Fibroblast of gingiva (primary cell): ENCODE results near the gene PCDHA1.
"Not testable (repeated sequence)": the region's sequence is repeated elsewhere in the genome, so short reads cannot be mapped to it uniquely, and the experiment has no call there.

ENCODE experiments used
- DNase-seq: peaks from one replicate; pipeline ENCODE4 v3.0.0-alpha.2; 2011; ENCODE audit warnings: low read depth

PCDHA1 gene

DNA sequence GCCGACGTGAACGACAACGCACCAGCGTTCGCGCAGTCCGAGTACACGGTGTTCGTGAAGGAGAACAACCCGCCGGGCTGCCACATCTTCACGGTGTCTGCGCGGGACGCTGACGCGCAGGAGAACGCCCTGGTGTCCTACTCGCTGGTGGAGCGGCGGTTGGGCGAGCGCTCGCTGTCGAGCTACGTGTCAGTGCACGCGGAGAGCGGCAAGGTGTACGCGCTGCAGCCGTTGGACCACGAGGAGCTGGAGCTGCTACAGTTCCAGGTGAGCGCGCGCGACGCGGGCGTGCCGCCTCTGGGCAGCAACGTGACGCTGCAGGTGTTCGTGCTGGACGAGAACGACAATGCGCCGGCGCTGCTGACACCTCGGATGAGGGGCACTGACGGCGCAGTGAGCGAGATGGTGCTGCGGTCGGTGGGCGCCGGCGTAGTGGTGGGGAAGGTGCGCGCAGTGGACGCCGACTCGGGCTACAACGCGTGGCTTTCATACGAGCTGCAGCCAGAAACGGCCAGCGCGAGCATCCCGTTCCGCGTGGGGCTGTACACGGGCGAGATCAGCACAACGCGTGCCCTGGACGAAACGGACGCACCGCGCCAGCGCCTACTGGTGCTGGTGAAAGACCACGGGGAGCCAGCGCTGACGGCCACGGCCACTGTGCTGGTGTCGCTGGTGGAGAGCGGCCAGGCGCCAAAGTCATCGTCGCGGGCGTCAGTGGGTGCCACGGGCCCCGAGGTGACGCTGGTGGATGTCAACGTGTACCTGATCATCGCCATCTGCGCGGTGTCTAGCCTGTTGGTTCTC lies 64.1 kb downstream of the PCDHA1 start:
- DNase-seq: not testable (repeated sequence)

DNA sequence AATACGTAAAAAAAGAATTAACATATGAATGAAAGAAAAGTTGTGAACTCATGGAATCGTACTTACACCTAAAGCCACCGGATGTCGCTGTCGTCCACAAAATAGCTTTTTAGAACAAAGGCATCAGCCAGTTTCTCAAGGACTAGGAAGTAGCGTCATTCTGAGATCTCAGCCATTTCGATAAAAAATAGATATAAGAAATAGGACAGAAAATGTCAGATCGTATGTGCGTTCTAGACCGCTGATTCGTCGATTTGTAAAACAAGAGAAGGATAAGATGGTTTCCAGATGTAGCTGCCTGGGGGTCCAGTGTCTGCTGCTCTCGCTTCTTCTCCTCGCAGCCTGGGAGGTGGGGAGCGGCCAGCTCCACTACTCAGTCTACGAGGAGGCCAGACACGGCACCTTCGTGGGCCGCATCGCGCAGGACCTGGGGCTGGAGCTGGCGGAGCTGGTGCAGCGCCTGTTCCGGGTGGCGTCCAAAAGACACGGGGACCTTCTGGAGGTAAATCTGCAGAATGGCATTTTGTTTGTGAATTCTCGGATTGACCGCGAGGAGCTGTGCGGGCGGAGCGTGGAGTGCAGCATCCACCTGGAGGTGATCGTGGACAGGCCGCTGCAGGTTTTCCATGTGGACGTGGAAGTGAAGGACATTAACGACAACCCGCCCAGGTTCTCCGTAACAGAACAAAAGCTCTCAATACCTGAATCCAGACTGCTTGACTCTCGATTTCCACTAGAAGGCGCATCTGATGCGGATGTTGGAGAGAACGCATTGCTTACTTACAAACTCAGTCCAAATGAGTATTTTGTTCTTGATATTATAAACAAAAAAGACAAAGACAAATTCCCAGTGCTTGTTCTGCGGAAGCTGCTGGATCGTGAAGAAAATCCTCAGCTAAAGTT lies 70.1 kb downstream of the PCDHA1 start, which contains the start of gene PCDHA10:
PCDHA10 (plus strand) TSS at position 126 of the 903 bp plus-strand sequence; CDS start at position 278, 152 bp downstream.
- no peak for DNase-seq

DNA sequence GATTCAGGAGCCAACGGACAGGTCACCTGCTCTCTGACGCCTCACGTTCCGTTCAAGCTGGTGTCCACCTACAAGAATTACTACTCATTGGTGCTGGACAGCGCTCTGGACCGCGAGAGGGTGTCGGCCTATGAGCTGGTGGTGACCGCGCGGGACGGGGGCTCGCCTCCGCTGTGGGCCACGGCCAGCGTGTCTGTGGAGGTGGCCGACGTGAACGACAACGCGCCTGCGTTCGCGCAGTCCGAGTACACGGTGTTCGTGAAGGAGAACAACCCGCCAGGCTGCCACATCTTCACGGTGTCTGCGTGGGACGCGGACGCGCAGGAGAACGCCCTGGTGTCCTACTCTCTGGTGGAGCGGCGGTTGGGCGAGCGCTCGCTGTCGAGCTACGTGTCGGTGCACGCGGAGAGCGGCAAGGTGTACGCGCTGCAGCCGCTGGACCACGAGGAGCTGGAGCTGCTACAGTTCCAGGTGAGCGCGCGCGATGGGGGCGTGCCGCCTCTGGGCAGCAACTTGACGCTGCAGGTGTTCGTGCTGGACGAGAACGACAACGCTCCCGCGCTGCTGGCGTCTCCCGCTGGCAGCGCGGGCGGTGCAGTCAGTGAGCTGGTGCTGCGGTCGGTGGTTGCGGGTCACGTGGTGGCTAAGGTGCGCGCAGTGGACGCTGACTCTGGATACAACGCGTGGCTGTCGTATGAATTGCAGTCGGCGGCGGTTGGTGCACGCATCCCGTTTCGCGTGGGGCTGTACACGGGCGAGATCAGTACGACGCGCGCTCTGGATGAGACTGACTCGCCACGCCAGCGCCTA lies 71.4 kb downstream of the PCDHA1 start:
- no peak for DNase-seq

DNA sequence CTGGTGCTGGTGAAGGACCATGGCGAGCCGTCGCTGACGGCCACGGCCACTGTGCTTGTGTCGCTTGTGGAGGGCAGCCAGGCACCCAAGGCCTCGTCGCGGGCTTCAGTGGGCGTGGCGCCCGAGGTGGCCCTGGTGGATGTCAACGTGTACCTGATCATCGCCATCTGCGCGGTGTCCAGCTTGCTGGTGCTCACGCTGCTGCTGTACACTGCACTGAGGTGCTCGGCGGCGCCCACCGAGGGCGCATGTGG lies 72.0 kb downstream of the PCDHA1 start:
- DNase-seq: no peak

DNA sequence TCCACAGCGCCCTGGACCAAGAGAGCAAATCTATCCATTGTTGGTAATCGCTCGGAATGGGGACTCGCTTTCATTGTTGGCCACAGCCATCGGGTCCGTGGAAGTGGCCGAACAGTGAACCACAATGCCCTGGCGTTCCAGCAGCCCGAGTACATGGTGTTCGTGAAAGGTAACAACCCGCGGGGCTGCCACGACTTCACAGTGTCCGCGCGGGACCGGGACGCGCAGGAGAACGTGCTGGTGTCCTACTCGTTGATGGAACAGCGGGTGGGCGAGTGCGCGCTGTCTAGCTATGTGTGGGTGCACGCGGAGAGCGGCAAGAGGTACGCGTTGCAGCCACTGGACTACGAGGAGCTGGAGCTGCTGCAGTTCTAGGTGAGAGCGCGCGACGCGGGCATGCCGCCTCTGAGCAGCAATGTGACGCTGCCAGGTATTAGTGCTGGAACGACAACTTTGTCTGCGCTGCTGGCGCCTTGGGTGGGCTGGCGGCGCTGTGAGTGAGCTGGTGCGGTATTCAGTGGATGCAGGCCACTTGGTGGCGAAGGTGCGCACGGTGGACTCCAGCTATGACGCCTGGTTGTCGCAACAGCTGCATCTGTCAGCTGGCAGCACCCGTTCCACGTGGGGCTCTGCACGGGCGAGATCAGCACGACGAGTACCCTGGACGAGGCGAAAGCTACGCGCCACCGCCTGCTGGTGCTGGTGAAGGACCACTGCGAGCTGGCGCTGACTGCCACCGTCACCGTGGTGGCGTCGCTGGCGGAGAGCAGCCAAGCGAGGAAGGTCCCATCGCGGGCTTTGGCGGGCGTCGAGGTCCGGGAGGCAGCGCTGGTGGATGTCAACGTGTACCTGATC lies 76.7 kb downstream of the PCDHA1 start:
- no peak for DNase-seq

DNA sequence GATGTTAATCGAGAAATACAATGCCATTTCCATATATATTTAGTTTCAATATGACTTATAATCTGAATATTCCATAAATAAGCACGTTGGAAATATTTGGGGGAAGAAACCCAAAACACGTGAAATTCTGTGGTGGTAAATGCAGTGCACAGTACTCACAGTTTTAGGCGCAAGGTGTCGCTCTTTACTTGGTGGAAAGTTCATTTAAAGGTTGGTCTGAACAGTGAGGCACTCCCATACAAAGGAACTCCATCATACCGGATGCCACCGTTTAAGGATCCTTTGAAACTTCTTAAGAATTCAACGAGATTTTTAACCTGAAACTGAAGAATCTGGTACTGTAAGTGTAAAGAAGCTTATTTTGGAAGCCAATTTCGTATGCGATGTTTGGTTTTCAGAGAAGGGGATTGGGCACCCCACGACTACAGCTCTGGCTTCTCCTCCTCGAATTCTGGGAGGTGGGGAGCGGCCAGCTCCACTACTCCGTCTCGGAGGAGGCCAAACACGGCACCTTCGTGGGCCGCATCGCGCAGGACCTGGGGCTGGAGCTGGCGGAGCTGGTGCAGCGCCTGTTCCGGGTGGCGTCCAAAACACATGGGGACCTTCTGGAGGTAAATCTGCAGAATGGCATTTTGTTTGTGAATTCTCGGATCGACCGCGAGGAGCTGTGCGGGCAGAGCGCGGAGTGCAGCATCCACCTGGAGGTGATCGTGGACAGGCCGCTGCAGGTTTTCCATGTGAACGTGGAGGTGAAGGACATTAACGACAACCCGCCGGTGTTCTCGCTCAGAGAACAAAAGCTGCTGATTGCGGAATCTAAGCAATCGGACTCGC lies 83.0 kb downstream of the PCDHA1 start, which contains the start of gene PCDHA11:
PCDHA11 (plus strand) TSS at position 237 of the 834 bp plus-strand sequence; CDS start at position 384, 147 bp downstream.
- no peak for DNase-seq

DNA sequence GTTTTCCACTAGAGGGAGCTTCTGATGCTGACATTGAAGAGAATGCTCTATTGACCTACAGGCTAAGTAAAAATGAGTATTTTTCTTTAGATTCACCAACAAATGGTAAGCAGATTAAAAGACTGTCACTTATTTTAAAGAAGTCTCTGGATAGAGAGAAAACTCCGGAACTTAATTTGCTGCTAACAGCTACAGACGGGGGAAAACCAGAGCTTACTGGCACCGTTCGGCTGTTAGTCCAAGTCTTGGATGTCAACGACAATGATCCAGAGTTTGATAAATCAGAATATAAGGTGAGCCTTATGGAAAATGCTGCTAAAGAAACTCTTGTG lies 83.6 kb downstream of the PCDHA1 start:
- no peak for DNase-seq

DNA sequence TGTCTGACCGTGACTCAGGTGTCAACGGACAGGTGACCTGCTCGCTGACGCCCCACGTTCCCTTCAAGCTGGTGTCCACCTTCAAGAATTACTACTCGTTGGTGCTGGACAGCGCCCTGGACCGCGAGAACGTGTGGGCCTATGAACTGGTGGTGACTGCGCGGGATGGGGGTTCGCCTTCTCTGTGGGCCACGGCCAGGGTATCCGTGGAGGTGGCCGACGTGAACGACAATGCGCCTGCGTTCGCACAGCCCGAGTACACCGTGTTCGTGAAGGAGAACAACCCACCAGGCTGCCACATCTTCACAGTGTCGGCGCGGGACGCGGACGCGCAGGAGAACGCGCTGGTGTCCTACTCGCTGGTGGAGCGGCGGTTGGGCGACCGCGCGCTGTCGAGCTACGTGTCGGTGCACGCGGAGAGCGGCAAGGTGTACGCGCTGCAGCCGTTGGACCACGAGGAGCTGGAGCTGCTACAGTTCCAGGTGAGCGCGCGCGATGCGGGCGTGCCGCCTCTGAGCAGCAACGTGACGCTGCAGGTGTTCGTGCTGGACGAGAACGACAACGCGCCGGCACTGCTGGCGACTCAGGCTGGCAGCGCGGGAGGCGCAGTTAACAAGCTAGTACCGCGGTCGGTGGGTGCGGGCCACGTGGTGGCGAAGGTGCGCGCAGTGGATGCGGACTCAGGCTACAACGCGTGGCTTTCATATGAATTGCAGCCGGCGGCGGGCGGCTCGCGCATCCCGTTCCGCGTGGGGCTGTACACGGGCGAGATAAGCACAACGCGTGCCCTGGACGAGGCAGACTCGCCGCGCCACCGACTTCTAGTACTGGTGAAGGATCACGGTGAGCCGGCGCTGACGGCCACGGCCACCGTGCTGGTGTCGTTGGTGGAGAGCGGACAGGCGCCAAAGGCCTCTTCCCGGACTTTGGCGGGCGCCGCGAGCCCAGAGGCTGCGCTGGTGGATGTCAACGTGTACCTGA lies 84.6 kb downstream of the PCDHA1 start:
- DNase-seq: no peak

DNA sequence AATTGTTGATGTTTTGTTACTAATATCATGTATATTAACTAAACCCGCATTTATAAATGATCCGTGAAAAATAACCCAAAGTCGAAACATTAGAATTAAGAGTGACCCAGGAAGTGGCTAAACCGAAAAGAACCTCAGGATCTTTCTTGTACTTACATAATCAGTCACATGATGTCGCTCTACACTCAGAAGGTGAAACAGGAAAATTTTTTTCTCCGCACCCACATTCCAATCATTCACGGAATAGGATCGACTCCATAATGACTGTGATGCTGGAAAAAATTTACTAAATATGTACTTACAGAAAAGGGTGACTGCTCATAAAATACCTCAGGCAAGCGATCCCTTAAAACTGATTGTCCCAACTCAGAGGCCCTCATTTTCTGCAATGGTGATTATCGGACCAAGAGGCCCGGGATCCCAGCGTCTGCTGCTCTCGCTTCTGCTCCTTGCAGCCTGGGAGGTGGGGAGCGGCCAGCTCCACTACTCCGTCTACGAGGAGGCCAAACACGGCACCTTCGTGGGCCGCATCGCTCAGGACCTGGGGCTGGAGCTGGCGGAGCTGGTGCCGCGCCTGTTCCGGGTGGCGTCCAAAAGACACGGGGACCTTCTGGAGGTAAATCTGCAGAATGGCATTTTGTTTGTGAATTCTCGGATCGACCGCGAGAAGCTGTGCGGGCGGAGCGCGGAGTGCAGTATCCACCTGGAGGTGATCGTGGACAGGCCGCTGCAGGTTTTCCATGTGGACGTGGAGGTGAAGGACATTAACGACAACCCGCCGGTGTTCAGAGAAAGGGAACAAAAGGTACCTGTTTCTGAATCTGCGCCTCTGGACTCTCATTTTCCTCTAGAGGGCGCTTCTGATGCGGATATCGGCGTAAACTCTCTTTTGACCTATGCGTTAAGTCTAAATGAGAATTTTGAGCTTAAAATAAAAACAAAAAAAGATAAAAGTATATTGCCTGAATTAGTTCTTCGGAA lies 89.4 kb downstream of the PCDHA1 start, which contains the start of gene PCDHA12:
PCDHA12 (plus strand) TSS at position 224 of the 981 bp plus-strand sequence; CDS start at position 389, 165 bp downstream.
- DNase-seq: no peak

DNA sequence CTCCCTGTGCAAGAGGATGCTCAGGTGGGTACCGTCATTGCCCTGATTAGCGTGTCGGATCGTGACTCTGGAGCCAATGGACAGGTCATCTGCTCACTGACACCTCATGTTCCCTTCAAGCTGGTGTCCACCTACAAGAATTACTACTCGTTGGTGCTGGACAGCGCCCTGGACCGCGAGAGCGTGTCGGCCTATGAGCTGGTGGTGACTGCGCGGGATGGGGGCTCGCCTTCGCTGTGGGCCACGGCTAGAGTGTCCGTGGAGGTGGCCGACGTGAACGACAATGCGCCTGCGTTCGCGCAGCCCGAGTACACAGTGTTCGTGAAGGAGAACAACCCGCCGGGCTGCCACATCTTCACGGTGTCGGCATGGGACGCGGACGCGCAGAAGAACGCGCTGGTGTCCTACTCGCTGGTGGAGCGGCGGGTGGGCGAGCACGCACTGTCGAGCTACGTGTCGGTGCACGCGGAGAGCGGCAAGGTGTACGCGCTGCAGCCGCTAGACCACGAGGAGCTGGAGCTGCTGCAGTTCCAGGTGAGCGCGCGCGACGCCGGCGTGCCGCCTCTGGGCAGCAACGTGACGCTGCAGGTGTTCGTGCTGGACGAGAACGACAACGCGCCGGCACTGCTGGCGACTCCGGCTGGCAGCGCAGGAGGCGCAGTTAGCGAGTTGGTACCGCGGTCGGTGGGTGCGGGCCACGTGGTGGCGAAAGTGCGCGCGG lies 90.8 kb downstream of the PCDHA1 start:
- not testable (repeated sequence) for DNase-seq

DNA sequence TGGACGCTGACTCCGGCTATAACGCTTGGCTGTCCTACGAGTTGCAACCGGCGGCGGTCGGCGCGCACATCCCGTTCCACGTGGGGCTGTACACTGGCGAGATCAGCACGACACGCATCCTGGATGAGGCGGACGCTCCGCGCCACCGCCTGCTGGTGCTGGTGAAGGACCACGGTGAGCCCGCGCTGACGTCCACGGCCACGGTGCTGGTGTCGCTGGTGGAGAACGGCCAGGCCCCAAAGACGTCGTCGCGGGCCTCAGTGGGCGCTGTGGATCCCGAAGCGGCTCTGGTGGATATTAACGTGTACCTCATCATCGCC lies 91.3 kb downstream of the PCDHA1 start:
- no peak for DNase-seq

DNA sequence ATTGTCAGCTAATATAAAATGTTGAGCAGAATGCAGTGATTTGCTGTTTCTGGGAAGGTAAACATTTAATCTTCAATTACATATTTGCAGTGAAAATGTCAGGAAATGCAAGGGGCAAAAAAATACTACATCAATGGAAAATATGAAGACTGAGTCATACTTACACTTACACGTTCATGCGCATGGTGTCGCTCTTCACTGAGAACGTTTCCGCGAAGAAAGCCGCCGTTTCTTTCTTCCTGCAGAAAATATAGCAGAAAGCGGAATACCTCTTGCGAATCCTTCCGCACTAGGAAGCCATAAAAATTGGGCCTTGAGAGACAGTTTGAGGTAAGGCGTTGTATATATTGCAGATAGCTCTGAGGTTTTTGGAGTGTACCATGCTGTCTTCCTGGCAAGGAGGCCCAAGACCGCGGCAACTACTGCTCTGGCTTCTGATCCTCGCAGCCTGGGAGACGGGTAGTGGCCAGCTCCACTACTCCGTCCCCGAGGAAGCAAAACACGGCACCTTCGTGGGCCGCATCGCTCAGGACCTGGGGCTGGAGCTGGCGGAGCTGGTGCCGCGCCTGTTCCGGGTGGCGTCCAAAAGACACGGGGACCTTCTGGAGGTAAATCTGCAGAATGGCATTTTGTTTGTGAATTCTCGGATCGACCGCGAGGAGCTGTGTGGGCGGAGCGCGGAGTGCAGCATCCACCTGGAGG lies 96.1 kb downstream of the PCDHA1 start, which contains the start of gene PCDHA13:
PCDHA13 (plus strand) TSS at position 236 of the 702 bp plus-strand sequence; CDS start at position 381, 145 bp downstream.
- DNase-seq: no peak

DNA sequence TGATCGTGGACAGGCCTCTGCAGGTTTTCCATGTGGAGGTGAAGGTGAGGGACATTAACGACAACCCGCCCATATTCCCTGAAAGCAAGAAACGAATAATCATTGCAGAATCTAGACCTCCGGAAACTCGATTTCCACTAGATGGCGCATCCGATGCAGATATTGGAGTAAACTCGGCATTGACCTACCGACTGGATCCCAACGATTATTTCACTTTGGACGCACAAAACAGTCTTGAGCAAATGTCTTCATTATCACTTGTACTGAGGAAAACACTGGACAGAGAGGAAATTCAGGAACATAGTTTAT lies 96.6 kb downstream of the PCDHA1 start:
- DNase-seq: no peak

DNA sequence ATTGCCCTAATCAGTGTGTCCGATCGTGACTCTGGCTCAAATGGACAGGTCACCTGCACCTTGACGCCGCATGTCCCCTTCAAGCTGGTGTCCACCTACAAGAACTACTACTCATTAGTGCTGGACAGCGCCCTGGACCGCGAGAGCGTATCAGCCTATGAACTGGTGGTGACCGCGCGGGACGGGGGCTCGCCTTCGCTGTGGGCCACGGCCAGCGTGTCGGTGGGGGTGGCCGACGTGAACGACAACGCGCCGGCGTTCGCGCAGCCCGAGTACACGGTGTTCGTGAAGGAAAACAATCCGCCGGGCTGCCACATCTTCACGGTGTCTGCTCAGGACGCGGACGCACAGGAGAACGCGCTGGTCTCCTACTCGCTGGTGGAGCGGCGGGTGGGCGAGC lies 97.4 kb downstream of the PCDHA1 start:
- no peak for DNase-seq

DNA sequence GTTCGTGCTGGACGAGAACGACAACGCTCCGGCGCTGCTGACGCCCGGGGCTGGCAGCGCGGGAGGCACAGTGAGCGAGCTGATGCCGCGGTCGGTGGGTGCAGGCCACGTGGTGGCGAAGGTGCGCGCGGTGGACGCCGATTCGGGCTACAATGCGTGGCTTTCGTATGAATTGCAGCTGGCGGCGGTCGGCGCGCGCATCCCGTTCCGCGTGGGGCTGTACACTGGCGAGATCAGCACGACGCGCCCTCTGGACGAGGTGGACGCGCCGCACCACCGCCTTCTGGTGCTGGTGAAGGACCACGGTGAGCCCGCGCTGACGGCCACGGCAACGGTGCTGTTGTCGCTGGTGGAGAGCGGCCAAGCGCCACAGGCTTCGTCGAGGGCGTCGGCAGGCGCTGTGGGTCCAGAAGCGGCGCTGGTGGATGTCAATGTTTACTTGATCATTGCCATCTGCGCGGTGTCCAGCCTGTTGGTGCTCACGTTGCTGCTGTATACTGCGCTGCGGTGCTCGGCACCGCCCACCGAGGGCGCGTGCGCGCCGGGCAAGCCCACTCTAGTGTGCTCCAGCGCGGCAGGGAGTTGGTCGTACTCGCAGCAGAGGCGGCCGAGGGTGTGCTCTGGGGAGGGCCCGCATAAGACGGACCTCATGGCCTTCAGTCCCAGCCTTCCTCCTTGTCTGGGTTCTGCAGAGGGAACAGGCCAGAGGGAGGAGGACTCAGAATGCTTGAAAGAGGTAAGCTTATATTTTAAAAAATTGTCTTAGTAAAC lies 98.2 kb downstream of the PCDHA1 start:
- DNase-seq: no peak

DNA sequence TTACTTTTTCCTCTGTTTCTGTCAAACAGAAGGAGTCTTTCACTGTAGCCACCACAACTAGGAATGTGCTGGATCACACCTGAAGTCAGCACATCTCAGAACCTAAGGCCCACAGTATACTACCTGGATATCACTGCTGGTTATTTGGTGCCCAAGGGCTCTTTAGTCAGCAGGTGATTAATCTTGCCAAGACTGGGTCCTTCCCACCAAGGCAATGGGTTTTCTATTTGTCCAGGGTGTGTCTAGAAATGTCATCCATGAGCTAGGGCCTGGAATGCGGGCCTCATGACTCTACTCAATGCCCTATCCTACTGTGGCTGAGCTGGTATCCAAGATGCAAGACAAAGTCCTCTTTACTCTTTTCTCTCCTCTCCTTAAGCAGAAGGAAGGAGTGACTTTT lies 130.4 kb downstream of the PCDHA1 start:
- DNase-seq: no peak
